Memory B cell (primary cell): Measurements from ENCODE around the gene SPATS2L.
A peak's percentile ranks its signal among the peaks of the same experiment; 100 is the strongest.

Experiments
- ATAC-seq: fragments of 150-1000 bp; cut with Tn5 transposase; 2 replicates; pipeline ENCODE4 v1.10.0; 2021; ENCODE audit warnings: low read depth, mild to moderate bottlenecking, moderate library complexity
- DNase-seq, 2 donors: peaks; one replicate each; pipeline ENCODE4 v3.0.0; 2022; ENCODE audit warnings: low spot score in 2 of 2
- H3K27ac Mint-ChIP-seq: one replicate; pipeline ENCODE4 v1.8.0; 2022; ENCODE audit warnings: mild to moderate bottlenecking, moderate library complexity, mixed read lengths
- H3K27me3 Mint-ChIP-seq: one replicate; pipeline ENCODE4 v1.8.0; 2022; ENCODE audit warnings: mixed read lengths
- H3K36me3 Mint-ChIP-seq: one replicate; pipeline ENCODE4 v1.8.0; 2022; ENCODE audit warnings: mild to moderate bottlenecking, mixed read lengths
- H3K4me1 Mint-ChIP-seq: one replicate; pipeline ENCODE4 v1.8.0; 2022; ENCODE audit warnings: mixed read lengths
- H3K4me3 Mint-ChIP-seq: one replicate; pipeline ENCODE4 v1.8.0; 2022; ENCODE audit warnings: mild to moderate bottlenecking, moderate library complexity, mixed read lengths
- H3K9me3 Mint-ChIP-seq: one replicate; pipeline ENCODE4 v1.8.0; 2022; ENCODE audit warnings: mixed read lengths

Gene SPATS2L

DNA sequence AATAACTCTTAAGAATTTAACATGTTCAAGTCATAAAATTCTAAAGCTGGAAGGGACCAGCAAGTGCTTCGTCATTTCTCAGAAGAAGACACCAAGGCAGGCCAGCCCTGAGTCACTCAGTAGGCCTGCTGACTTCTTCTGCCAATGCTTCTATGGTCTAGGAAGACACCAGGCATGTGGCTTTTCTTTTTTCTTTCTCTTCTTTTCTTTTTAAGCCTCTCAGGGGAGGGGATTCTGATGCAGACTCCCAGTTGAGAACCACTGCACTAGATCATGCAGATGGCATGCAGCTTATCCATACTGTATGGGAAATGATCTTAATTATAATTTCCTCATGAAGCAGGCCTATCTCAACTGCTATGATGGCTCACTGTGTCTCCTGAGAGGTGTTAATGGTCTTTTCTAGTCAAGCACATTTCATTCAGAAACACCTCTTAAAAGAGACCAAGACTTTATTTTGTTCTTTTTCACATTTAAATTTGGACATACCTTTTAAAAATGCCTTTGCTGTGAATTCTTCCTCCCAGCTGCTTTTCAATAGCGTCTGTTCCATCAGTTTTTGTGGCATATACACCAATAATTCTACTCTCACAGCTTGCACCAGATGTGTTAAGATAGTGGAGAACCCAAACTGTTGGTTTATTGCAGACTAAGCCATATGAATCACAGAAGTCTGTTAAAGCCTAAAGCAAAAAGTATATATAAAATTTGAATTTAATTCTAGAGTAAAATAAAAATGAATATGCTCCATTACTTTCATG, 192.1 kb downstream of the SPATS2L start:
- Mint-ChIP-seq H3K4me3 (no peak overlapping the region), H3K9me3 (no peaks in the 10 kb centered on the region), H3K4me1 (no peaks in the 10 kb centered on the region), H3K27me3 (no peaks in the 10 kb centered on the region), H3K36me3 (peaks cover 30% of the 10 kb centered on the region), H3K27ac (no peak overlapping the region)
- DNase-seq = no peak
- ATAC-seq = no peak

GRCh38 chr2:200502196-200502595, 195.7 kb downstream of the SPATS2L start:
- H3K4me1 Mint-ChIP-seq = peaks cover 3% of the 10 kb centered on the region

GRCh38 chr2:200506679-200507078, 200.2 kb downstream of the SPATS2L start:
- H3K4me1 Mint-ChIP-seq = peaks cover 10% of the 10 kb centered on the region
- ATAC-seq (no peak), DNase-seq (no peak)
- no peak overlapping the region for H3K27ac Mint-ChIP-seq
- H3K4me3 Mint-ChIP-seq = no peak overlapping the region
- H3K27me3 Mint-ChIP-seq = no peaks in the 10 kb centered on the region
- H3K9me3 Mint-ChIP-seq = no peaks in the 10 kb centered on the region
- H3K36me3 Mint-ChIP-seq = peaks cover 13% of the 10 kb centered on the region

More at GRCh38 chr2:200502196-200502595, 195.7 kb downstream of the SPATS2L start:
- no peaks in the 10 kb centered on the region for H3K27me3 Mint-ChIP-seq
- no peak overlapping the region for H3K4me3 Mint-ChIP-seq
- H3K36me3 Mint-ChIP-seq = peaks cover 23% of the 10 kb centered on the region
- ATAC-seq (no peak), DNase-seq (no peak)
- H3K9me3 Mint-ChIP-seq = no peaks in the 10 kb centered on the region
- no peak overlapping the region for H3K27ac Mint-ChIP-seq

DNA sequence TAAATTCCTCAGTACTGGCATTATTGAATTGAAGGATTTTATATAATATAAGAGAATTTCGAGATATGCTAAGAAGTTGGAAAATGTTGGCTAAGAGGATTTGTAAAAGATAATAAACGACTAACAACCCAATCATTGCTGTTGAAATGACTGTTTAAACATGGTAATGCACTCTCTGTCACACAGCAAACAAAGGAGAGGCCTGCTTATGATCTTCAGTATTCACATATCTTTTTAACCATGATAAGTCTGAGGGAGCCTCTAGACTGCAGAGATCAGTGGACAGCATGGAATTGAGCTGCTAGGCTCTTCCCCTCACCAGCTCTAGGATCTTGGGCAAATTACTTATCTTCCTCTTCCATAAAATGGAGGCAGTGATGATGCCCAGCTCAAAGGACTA, 200.7 kb downstream of the SPATS2L start:
- H3K27me3 Mint-ChIP-seq = no peaks in the 10 kb centered on the region
- DNase-seq (no peak), ATAC-seq (no peak)
- H3K36me3 Mint-ChIP-seq = peaks cover 13% of the 10 kb centered on the region
- peaks cover 10% of the 10 kb centered on the region for H3K4me1 Mint-ChIP-seq
- no peak overlapping the region for H3K4me3 Mint-ChIP-seq
- no peaks in the 10 kb centered on the region for H3K9me3 Mint-ChIP-seq
- H3K27ac Mint-ChIP-seq = no peak overlapping the region

DNA sequence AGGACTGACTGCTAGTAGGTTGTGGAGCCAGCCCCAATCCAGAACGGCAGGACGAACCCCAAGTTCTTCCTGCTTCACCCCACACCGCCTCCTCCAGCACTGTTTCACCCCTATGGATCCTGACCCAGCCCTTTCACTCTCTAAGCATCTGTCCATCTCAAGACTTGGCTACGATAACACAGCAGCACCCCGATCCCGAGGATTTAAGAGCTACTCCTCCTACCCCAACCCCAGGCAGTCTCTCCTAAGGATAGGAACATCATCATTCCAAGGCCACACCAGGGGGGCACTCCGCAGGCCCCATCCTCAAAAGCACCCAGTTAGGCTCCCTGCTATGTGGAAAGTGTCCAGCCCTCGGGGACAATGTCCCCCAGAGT, 202.7 kb downstream of the SPATS2L start:
- no peaks in the 10 kb centered on the region for H3K27me3 Mint-ChIP-seq
- no peaks in the 10 kb centered on the region for H3K9me3 Mint-ChIP-seq
- H3K4me3 Mint-ChIP-seq = peak overlapping the region; percentile 86
- no peak for ATAC-seq
- peak overlapping the region; percentile 76 for H3K27ac Mint-ChIP-seq
- H3K4me1 Mint-ChIP-seq = peaks cover 10% of the 10 kb centered on the region
- peaks cover 3% of the 10 kb centered on the region for H3K36me3 Mint-ChIP-seq
- no peak for DNase-seq

GRCh38 chr2:200509612-200510433, 203.3 kb downstream of the SPATS2L start, which contains the start of gene KCTD18:
TSS of gene KCTD18 (minus strand) at chr2:200510068. CDS start at chr2:200507016, 3,052 bp downstream.
- H3K27ac Mint-ChIP-seq = peak within 1 kb of the TSS; percentile 76
- no peaks in the 10 kb centered on the region for H3K9me3 Mint-ChIP-seq
- peak within 1 kb of the TSS; percentile 87 for H3K4me3 Mint-ChIP-seq
- peaks cover 3% of the 10 kb centered on the region for H3K36me3 Mint-ChIP-seq
- ATAC-seq (peak; percentile 96), DNase-seq (peak; percentile 90 to 93)
- H3K27me3 Mint-ChIP-seq = no peaks in the 10 kb centered on the region
- H3K4me1 Mint-ChIP-seq = peaks cover 10% of the 10 kb centered on the region

GRCh38 chr2:200515155-200515554, 208.7 kb downstream of the SPATS2L start:
- ATAC-seq = no peak

GRCh38 chr2:200523158-200523557, 216.7 kb downstream of the SPATS2L start:
- no peak overlapping the region for H3K4me3 Mint-ChIP-seq
- H3K36me3 Mint-ChIP-seq = no peaks in the 10 kb centered on the region
- peaks cover 4% of the 10 kb centered on the region for H3K4me1 Mint-ChIP-seq
- ATAC-seq (no peak), DNase-seq (no peak)
- H3K27ac Mint-ChIP-seq = no peak overlapping the region
- no peaks in the 10 kb centered on the region for H3K9me3 Mint-ChIP-seq
- H3K27me3 Mint-ChIP-seq = peaks cover 1% of the 10 kb centered on the region

More at GRCh38 chr2:200515155-200515554, 208.7 kb downstream of the SPATS2L start:
- Mint-ChIP-seq H3K9me3 (peaks cover 4% of the 10 kb centered on the region), H3K4me3 (no peak overlapping the region), H3K36me3 (peaks cover 4% of the 10 kb centered on the region), H3K27me3 (peaks cover 1% of the 10 kb centered on the region), H3K27ac (no peak overlapping the region), H3K4me1 (no peaks in the 10 kb centered on the region)
- DNase-seq = no peak

DNA sequence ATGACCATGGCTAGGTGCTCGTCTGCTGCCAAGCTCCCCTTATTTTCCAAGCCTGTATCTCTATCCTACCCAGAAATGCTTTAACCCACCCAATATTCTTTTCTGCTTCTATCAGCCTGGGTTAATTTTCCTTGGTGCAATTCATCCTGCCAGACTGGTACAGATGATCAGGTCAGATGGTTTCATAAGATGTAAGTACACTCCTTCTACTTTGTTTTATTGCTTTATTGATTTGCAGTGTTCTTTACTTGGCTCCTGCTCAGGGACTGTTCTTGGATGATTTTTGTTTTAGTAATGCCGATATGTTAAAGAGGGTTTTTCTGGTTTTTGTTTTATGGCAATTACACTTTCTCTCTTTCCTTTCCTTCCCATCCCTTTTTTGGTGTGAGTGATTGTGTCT, 217.1 kb downstream of the SPATS2L start:
- Mint-ChIP-seq H3K4me1 (peaks cover 4% of the 10 kb centered on the region), H3K27me3 (peaks cover 1% of the 10 kb centered on the region), H3K27ac (no peak overlapping the region), H3K9me3 (no peaks in the 10 kb centered on the region), H3K4me3 (no peak overlapping the region), H3K36me3 (no peaks in the 10 kb centered on the region)
- no peak for ATAC-seq
- DNase-seq = no peak

- no peak for DNase-seq
- Mint-ChIP-seq H3K36me3 (no peaks in the 10 kb centered on the region), H3K27ac (no peak overlapping the region), H3K4me1 (peaks cover 4% of the 10 kb centered on the region), H3K27me3 (peaks cover 1% of the 10 kb centered on the region), H3K9me3 (no peaks in the 10 kb centered on the region), H3K4me3 (no peak overlapping the region)
- no peak for ATAC-seq
Observed at GRCh38 chr2:200525066-200525465, 218.6 kb downstream of the SPATS2L start.

DNA sequence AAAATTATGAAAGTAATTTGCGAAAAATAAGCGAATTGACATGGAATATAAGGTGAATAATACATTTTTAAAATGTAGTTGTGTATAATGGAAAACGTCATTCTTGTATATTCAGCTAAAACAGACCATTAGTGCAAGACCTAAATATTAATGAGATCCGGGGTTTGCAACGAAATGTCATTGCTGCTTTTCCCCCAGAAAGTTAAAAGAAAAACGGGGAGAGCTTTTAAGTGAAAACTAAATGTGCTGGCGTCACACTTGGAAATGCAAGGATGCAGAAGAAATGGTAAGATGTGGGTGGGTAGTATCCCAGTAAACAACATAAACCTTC, 219.0 kb downstream of the SPATS2L start:
- H3K9me3 Mint-ChIP-seq = no peaks in the 10 kb centered on the region
- peak overlapping the region; percentile 94 for H3K4me3 Mint-ChIP-seq
- no peaks in the 10 kb centered on the region for H3K36me3 Mint-ChIP-seq
- DNase-seq (no peak), ATAC-seq (no peak)
- peak overlapping the region; percentile 65 for H3K27ac Mint-ChIP-seq
- H3K4me1 Mint-ChIP-seq = peaks cover 4% of the 10 kb centered on the region
- H3K27me3 Mint-ChIP-seq = peaks cover 1% of the 10 kb centered on the region

GRCh38 chr2:200525882-200526651, 219.6 kb downstream of the SPATS2L start, which contains the start of gene SGO2:
TSS of gene SGO2 (plus strand) at chr2:200526207. CDS start at chr2:200532976, 6,769 bp downstream.
- peak within 1 kb of the TSS; percentile 65 for H3K27ac Mint-ChIP-seq
- no peaks in the 10 kb centered on the region for H3K36me3 Mint-ChIP-seq

DNA sequence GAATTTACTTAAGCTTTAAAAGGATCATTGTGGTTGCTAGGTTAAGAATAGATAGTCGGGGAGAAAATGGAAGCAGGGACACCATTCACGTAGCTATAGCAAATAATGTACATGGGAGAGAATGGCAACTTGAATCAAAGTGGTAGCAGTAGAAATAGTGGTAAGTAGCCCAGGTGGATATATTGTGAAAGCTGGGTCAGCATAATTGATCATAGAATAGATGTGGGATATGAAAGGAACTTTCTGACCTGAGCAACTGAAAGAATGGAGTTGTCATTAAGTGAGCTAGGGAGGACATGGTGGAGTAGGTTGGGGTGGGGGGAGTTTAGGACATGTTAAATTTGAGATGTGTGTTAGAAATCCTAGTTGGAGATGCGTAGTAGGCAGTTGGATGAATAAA, 221.7 kb downstream of the SPATS2L start:
- Mint-ChIP-seq H3K9me3 (no peaks in the 10 kb centered on the region), H3K4me1 (peaks cover 4% of the 10 kb centered on the region), H3K4me3 (no peak overlapping the region), H3K27ac (no peak overlapping the region), H3K27me3 (peaks cover 1% of the 10 kb centered on the region), H3K36me3 (peaks cover 2% of the 10 kb centered on the region)
- DNase-seq (no peak), ATAC-seq (no peak)

More at GRCh38 chr2:200525882-200526651, 219.6 kb downstream of the SPATS2L start, which contains the start of gene SGO2:
- peaks cover 1% of the 10 kb centered on the region for H3K27me3 Mint-ChIP-seq
- H3K4me1 Mint-ChIP-seq = peaks cover 4% of the 10 kb centered on the region
- ATAC-seq (peak; percentile 100), DNase-seq (peak; percentile 90 to 92)
- peak within 1 kb of the TSS; percentile 94 for H3K4me3 Mint-ChIP-seq
- no peaks in the 10 kb centered on the region for H3K9me3 Mint-ChIP-seq
